Adrenal gland (tissue), 5 donors: ENCODE data around the gene EHBP1L1.

ENCODE experiments used
- CTCF ChIP-seq, 6 experiments: fragments of 450-650 bp in 4 of 6; fragments of 200-600 bp in 2 of 6; sonication (generic) in 1 of 6; IDR thresholded peaks; 1 replicate in 5 of 6; 2 replicates in 1 of 6; pipeline versions ENCODE4 v1.5.1 to v1.8.0; 2016 to 2021; ENCODE audit warnings: antibody characterized with exemption in 6 of 6, mild to moderate bottlenecking in 2 of 6, moderate library complexity in 1 of 6
- POLR2A ChIP-seq, 2 donors: fragments of 450-650 bp; IDR thresholded peaks; one replicate each; pipeline ENCODE4 v1.6.1; 2017; ENCODE audit warnings: antibody characterized with exemption in 2 of 2, mild to moderate bottlenecking in 2 of 2, moderate library complexity in 1 of 2
- donor health status: DM: no; HTN: no; CAD: no.

- TF ChIP-seq CTCF (IDR thresholded peaks at IDR 0.05) (peak in 5 of 6 experiments; percentile 23 to 45 (median 35)), POLR2A (IDR thresholded peaks at IDR 0.05) (no peak)
Observed at GRCh38 chr11:65571940-65572339, 3.9 kb upstream of the EHBP1L1 start.
